Measurements from ENCODE around the gene NMT1.

GRCh38 chr17:45139533-45139920, 78.4 kb downstream of the NMT1 start:
- no peak for TF ChIP-seq POLR2A (IDR thresholded peaks at IDR 0.05)
- no peak for TF ChIP-seq CTCF (IDR thresholded peaks at IDR 0.05 in 8 of 11, conservative IDR thresholded peaks at IDR 0.05 in 3 of 11)

Measured in spleen (tissue), 7 donors.